Measurements from ENCODE around the gene KCTD18.

The KCTD18 gene

DNA sequence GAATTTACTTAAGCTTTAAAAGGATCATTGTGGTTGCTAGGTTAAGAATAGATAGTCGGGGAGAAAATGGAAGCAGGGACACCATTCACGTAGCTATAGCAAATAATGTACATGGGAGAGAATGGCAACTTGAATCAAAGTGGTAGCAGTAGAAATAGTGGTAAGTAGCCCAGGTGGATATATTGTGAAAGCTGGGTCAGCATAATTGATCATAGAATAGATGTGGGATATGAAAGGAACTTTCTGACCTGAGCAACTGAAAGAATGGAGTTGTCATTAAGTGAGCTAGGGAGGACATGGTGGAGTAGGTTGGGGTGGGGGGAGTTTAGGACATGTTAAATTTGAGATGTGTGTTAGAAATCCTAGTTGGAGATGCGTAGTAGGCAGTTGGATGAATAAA, 18.4 kb upstream of the KCTD18 start:
- no peak for DNase-seq
- H3K4me1 ChIP-seq: peaks cover 0 to 10% (median 7%) of the 10 kb centered on the region in 4 donors
- no peaks in the 10 kb centered on the region for H3K36me3 ChIP-seq
- H3K4me3 ChIP-seq: no peak overlapping the region
- no peak overlapping the region for H3K27ac ChIP-seq
- H3K9me3 ChIP-seq: no peaks in the 10 kb centered on the region
- TF ChIP-seq, protein P1, sequence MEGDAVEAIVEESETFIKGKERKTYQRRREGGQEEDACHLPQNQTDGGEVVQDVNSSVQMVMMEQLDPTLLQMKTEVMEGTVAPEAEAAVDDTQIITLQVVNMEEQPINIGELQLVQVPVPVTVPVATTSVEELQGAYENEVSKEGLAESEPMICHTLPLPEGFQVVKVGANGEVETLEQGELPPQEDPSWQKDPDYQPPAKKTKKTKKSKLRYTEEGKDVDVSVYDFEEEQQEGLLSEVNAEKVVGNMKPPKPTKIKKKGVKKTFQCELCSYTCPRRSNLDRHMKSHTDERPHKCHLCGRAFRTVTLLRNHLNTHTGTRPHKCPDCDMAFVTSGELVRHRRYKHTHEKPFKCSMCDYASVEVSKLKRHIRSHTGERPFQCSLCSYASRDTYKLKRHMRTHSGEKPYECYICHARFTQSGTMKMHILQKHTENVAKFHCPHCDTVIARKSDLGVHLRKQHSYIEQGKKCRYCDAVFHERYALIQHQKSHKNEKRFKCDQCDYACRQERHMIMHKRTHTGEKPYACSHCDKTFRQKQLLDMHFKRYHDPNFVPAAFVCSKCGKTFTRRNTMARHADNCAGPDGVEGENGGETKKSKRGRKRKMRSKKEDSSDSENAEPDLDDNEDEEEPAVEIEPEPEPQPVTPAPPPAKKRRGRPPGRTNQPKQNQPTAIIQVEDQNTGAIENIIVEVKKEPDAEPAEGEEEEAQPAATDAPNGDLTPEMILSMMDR (IDR thresholded peaks at IDR 0.05): no peak
- intact Hi-C loops (cut with DNase I; ENCODE audit: low total_unique reads): no loop called here
- H3K27me3 ChIP-seq: no peaks in the 10 kb centered on the region

DNA sequence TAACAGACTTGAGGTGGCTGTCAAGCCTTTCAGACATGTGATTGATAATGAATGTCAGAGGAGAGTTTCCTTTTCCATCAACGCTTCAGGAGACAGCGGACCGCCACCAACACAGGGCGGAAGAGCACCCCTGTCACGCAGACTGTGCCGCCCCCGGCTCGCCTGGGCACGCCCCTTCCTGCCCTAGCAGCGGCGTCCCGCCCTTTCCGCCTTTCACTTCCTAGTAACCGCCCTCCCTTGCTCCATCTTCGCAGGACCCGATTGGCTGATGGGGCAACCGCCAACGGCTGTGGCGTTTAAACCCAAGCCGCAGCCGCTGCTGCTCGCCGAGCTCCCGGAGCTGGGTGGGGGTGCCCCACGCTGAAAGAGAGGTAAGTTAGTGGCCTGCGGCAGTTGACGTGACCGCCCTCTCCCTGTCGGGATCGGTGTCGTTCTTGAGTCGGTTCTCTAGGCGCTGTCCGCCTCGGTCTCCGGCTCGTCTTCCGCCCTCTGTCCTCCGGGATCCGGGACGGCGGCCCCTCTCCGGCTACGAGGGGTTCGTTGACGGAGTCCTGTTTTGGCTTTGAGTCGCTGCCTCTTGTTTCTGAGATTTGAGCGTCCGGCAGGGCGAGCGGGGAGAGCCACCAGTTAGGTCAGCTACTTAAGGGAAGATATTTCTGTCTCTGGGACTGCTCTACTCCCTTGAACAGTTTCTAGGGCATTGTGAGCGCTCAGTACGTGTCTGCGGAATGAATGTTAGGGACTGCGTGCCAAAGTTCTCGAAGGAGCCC, 16.2 kb upstream of the KCTD18 start, which contains the start of gene SGO2:
Gene SGO2 (plus strand): TSS at position 326 of the 770 bp plus-strand sequence. CDS start 6,769 bp downstream, outside the sequence.
- Histone ChIP-seq H3K4me3 (peak within 1 kb of the TSS; percentile 59 to 69), H3K27me3 (no peaks in the 10 kb centered on the region), H3K27ac (peak within 1 kb of the TSS; percentile 45 to 56), H3K36me3 (no peaks in the 10 kb centered on the region), H3K9me3 (no peaks in the 10 kb centered on the region), H3K4me1 (peaks cover 0 to 10% (median 7%) of the 10 kb centered on the region in 4 donors)
- TF ChIP-seq, protein P1 (IDR thresholded peaks at IDR 0.05): no peak
- intact Hi-C loops (cut with DNase I; ENCODE audit: low total_unique reads): no loop called here
- DNase-seq: peak; percentile 94 to 96

DNA sequence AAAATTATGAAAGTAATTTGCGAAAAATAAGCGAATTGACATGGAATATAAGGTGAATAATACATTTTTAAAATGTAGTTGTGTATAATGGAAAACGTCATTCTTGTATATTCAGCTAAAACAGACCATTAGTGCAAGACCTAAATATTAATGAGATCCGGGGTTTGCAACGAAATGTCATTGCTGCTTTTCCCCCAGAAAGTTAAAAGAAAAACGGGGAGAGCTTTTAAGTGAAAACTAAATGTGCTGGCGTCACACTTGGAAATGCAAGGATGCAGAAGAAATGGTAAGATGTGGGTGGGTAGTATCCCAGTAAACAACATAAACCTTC, 15.6 kb upstream of the KCTD18 start:
- DNase-seq: no peak
- TF ChIP-seq, protein P1 (IDR thresholded peaks at IDR 0.05): no peak
- Histone ChIP-seq H3K9me3 (no peaks in the 10 kb centered on the region), H3K4me1 (peaks cover 0 to 10% (median 7%) of the 10 kb centered on the region in 4 donors), H3K27me3 (no peaks in the 10 kb centered on the region), H3K27ac (peak overlapping the region; percentile 45 to 56), H3K4me3 (peak overlapping the region; percentile 59 to 69), H3K36me3 (no peaks in the 10 kb centered on the region)
- intact Hi-C loops (cut with DNase I; ENCODE audit: low total_unique reads): no loop called here

DNA sequence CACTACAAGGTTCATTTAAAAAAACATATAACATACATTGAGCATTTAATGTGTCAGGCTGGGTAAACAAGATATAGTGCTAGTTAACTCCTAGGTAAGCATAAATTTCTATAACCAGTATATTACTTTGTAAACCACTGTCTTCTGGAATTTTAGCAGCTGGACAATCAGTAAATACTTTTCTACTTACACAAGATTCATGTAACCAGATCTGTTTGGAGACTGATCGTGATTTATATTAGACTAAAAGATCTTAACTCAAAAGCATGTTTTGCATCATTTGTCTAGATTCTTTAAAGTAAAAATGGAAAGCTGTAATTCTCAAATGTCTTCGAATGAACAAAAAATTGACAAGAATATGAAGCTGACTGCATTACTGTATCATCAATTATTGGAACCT, 15.2 kb upstream of the KCTD18 start:
- no peaks in the 10 kb centered on the region for H3K36me3 ChIP-seq
- H3K4me1 ChIP-seq: peaks cover 0 to 10% (median 7%) of the 10 kb centered on the region in 4 donors
- intact Hi-C loops (cut with DNase I; ENCODE audit: low total_unique reads): no loop called here
- no peak overlapping the region for H3K27ac ChIP-seq
- H3K4me3 ChIP-seq: peak overlapping the region in 1 of 2 donors; percentile 69
- TF ChIP-seq, protein P1 (IDR thresholded peaks at IDR 0.05): no peak
- H3K9me3 ChIP-seq: no peaks in the 10 kb centered on the region
- no peak for DNase-seq
- H3K27me3 ChIP-seq: no peaks in the 10 kb centered on the region

DNA sequence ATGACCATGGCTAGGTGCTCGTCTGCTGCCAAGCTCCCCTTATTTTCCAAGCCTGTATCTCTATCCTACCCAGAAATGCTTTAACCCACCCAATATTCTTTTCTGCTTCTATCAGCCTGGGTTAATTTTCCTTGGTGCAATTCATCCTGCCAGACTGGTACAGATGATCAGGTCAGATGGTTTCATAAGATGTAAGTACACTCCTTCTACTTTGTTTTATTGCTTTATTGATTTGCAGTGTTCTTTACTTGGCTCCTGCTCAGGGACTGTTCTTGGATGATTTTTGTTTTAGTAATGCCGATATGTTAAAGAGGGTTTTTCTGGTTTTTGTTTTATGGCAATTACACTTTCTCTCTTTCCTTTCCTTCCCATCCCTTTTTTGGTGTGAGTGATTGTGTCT, 13.7 kb upstream of the KCTD18 start:
- DNase-seq: no peak
- Histone ChIP-seq H3K27ac (no peak overlapping the region), H3K36me3 (no peaks in the 10 kb centered on the region), H3K9me3 (no peaks in the 10 kb centered on the region), H3K27me3 (no peaks in the 10 kb centered on the region), H3K4me1 (peaks cover 0 to 10% (median 7%) of the 10 kb centered on the region in 4 donors), H3K4me3 (no peak overlapping the region)
- intact Hi-C loops (cut with DNase I; ENCODE audit: low total_unique reads): no loop called here
- TF ChIP-seq, protein P1 (IDR thresholded peaks at IDR 0.05): no peak
